ENCODE data around the gene ALDH4A1. TPM values are rescaled to one million over a fixed set of nuclear protein-coding genes. Genes with fewer than 3 reads are reported as not detected.

Gene ALDH4A1
- total RNA-seq, 1 experiment from 2014 or later: 18.4 TPM

DNA sequence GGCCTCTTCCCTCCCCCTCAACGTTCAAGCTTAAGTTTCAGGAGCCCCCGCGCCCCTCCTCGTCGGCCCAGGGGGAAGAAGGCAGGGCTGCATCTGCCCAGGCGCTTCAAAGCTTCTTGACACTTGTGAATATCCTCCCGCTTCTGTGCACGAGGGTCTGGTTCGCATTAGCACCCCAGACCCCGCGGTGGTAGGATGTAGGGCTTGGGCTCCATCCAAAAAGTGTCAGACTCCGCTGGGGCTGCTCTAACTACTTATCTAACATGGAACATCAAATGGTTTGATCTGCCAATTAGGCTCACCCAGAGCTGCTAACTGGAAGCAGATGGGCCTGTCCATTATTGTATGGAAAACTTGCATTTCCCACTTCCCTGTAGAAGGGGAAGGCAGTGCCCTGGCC lies 71.8 kb downstream of the ALDH4A1 start:
- ChIA-PET POLR2A (ENCODE audit: low non-redundant PET) (no interaction called here), CTCF (interaction anchor here (0.7 kb wide), 1 partner anchor 38 kb away, joined by 4 read pairs; no protein-coding TSS in a partner anchor)
- Histone ChIP-seq H3K27ac (ENCODE audit: low read depth, low read length, poor library complexity, severe bottlenecking) (no peak overlapping the region), H3K27me3 (replicated peaks; ENCODE audit: insufficient read depth, low read depth, low read length, poor library complexity) (peaks cover 5% of the 10 kb centered on the region), H3K4me1 (ENCODE audit: insufficient read depth, low read length, poor library complexity, severe bottlenecking) (no peaks in the 10 kb centered on the region), H3K4me3 (ENCODE audit: low read depth, low read length, poor library complexity, severe bottlenecking) (no peak overlapping the region), H3K36me3 (ENCODE audit: insufficient read depth, low read length, poor library complexity, severe bottlenecking) (no peaks in the 10 kb centered on the region), H3K9me3 (ENCODE audit: low read depth, low read length, poor library complexity, severe bottlenecking) (no peaks in the 10 kb centered on the region)
- intact Hi-C loops (cut with micrococcal nuclease; ENCODE audit: unreplicated experiment): no loop called here
- TF ChIP-seq EZH2 (IDR thresholded peaks at IDR 0.05; ENCODE audit: borderline replicate concordance, low read depth, low read length, poor library complexity, severe bottlenecking): no peak
- TF ChIP-seq, protein P1, sequence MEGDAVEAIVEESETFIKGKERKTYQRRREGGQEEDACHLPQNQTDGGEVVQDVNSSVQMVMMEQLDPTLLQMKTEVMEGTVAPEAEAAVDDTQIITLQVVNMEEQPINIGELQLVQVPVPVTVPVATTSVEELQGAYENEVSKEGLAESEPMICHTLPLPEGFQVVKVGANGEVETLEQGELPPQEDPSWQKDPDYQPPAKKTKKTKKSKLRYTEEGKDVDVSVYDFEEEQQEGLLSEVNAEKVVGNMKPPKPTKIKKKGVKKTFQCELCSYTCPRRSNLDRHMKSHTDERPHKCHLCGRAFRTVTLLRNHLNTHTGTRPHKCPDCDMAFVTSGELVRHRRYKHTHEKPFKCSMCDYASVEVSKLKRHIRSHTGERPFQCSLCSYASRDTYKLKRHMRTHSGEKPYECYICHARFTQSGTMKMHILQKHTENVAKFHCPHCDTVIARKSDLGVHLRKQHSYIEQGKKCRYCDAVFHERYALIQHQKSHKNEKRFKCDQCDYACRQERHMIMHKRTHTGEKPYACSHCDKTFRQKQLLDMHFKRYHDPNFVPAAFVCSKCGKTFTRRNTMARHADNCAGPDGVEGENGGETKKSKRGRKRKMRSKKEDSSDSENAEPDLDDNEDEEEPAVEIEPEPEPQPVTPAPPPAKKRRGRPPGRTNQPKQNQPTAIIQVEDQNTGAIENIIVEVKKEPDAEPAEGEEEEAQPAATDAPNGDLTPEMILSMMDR (conservative IDR thresholded peaks at IDR 0.05; ENCODE audit: low read depth, low read length): no peak
- DNase-seq (ENCODE audit: low spot score): peak; percentile 41
- no TSS peak for BruUV-seq (replicated peaks)

DNA sequence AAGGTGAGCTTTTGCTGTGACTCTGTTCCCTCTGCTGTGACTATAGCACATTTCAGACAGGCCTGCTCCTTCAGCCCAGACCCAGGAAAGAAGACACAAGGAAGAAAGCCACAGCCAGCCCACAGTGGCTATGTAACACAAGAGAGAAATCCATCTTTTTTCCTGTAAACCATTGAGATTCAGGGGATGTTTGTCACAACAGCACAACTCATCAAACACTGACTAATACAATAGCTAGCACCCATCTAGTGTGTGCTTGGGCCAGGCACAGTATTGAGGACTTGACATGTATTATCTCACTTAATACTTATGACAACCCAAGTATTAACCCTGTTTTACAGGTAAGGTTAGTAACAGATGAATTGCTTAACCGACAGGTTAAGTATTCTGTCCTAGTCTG lies 72.7 kb downstream of the ALDH4A1 start:
- Histone ChIP-seq H3K4me1 (ENCODE audit: insufficient read depth, low read length, poor library complexity, severe bottlenecking) (no peaks in the 10 kb centered on the region), H3K9me3 (ENCODE audit: low read depth, low read length, poor library complexity, severe bottlenecking) (no peaks in the 10 kb centered on the region), H3K27ac (ENCODE audit: low read depth, low read length, poor library complexity, severe bottlenecking) (no peak overlapping the region), H3K4me3 (ENCODE audit: low read depth, low read length, poor library complexity, severe bottlenecking) (no peak overlapping the region), H3K36me3 (ENCODE audit: insufficient read depth, low read length, poor library complexity, severe bottlenecking) (no peaks in the 10 kb centered on the region), H3K27me3 (replicated peaks; ENCODE audit: insufficient read depth, low read depth, low read length, poor library complexity) (no peaks in the 10 kb centered on the region)
- ChIA-PET POLR2A (ENCODE audit: low non-redundant PET) (no interaction called here), CTCF (no interaction called here)
- intact Hi-C loops (cut with micrococcal nuclease; ENCODE audit: unreplicated experiment): no loop called here
- TF ChIP-seq EZH2 (IDR thresholded peaks at IDR 0.05; ENCODE audit: borderline replicate concordance, low read depth, low read length, poor library complexity, severe bottlenecking): no peak
- TF ChIP-seq, protein P1 (conservative IDR thresholded peaks at IDR 0.05; ENCODE audit: low read depth, low read length): no peak
- BruUV-seq (replicated peaks): no TSS peak
- no peak for DNase-seq (ENCODE audit: low spot score)

DNA sequence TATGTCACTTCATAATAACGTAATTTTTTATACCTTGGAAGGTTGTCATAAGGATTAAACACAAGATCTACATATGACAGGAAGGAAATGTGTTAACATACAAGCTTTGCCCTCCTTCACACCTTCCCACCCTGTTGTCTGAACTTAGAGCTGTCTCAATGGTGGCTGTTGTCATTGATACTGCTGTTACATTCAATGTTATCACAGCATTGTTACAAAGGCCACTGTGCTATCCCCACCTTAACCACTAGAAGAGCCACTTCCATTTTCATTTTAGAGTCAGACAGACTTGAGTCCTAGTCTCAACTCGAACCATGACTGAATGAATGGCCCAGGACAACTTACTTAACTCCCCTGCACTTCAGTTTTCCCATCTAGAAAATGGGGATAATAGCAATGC lies 74.1 kb downstream of the ALDH4A1 start:
- no peak for DNase-seq (ENCODE audit: low spot score)
- intact Hi-C loops (cut with micrococcal nuclease; ENCODE audit: unreplicated experiment): no loop called here
- H3K27ac ChIP-seq (ENCODE audit: low read depth, low read length, poor library complexity, severe bottlenecking): no peak overlapping the region
- H3K27me3 ChIP-seq (replicated peaks; ENCODE audit: insufficient read depth, low read depth, low read length, poor library complexity): no peaks in the 10 kb centered on the region
- ChIA-PET POLR2A (ENCODE audit: low non-redundant PET) (no interaction called here), CTCF (no interaction called here)
- H3K9me3 ChIP-seq (ENCODE audit: low read depth, low read length, poor library complexity, severe bottlenecking): no peaks in the 10 kb centered on the region
- TF ChIP-seq EZH2 (IDR thresholded peaks at IDR 0.05; ENCODE audit: borderline replicate concordance, low read depth, low read length, poor library complexity, severe bottlenecking): no peak
- TF ChIP-seq, protein P1 (conservative IDR thresholded peaks at IDR 0.05; ENCODE audit: low read depth, low read length): no peak
- BruUV-seq (replicated peaks): no TSS peak
- no peak overlapping the region for H3K4me3 ChIP-seq (ENCODE audit: low read depth, low read length, poor library complexity, severe bottlenecking)
- H3K36me3 ChIP-seq (ENCODE audit: insufficient read depth, low read length, poor library complexity, severe bottlenecking): no peaks in the 10 kb centered on the region
- H3K4me1 ChIP-seq (ENCODE audit: insufficient read depth, low read length, poor library complexity, severe bottlenecking): no peaks in the 10 kb centered on the region
